SK-N-SH treated with all-trans-retinoic acid at 6 μM for 48 hours (cell line): ENCODE results near the gene SUGCT.

ENCODE experiments used
- ATAC-seq: fragments of 200-7000 bp; cut with Tn5 transposase; 3 replicates; pipeline ENCODE4 v1.9.1; 2020; ENCODE audit warnings: mild to moderate bottlenecking, moderate library complexity
- ARNTL ChIP-seq: fragments of 450-650 bp; formaldehyde crosslinking; IDR thresholded peaks from 2 replicates; pipeline ENCODE4 v1.5.0; 2020; ENCODE audit warnings: low read depth, mild to moderate bottlenecking, moderate library complexity, borderline replicate concordance
- BACH2 ChIP-seq: fragments of 250-450 bp; sonication (Bioruptor Pico); IDR thresholded peaks from 2 replicates; pipeline ENCODE4 v1.9.0; 2021; ENCODE audit warnings: mild to moderate bottlenecking, borderline replicate concordance
- CREB5 ChIP-seq: fragments of 250-450 bp; sonication (Bioruptor Pico); IDR thresholded peaks from 2 replicates; pipeline ENCODE4 v1.5.1; 2020; ENCODE audit warnings: low read depth, mild to moderate bottlenecking, moderate library complexity
- CSRNP3 ChIP-seq: fragments of 250-450 bp; sonication (Bioruptor Pico); IDR thresholded peaks from 2 replicates; pipeline ENCODE4 v1.5.1; 2021; ENCODE audit warnings: mild to moderate bottlenecking, moderate library complexity
- ESRRG ChIP-seq: fragments of 250-450 bp; sonication (Bioruptor Pico); IDR thresholded peaks from 2 replicates; pipeline ENCODE4 v1.6.1; 2021; ENCODE audit warnings: mild to moderate bottlenecking
- GLIS3 ChIP-seq: fragments of 250-450 bp; sonication (Bioruptor Pico); IDR thresholded peaks from 2 replicates; pipeline ENCODE4 v1.5.0; 2020; ENCODE audit warnings: mild to moderate bottlenecking, moderate library complexity
- ISL1 ChIP-seq: fragments of 250-450 bp; sonication (Bioruptor Pico); IDR thresholded peaks from 2 replicates; pipeline ENCODE4 v2.1.2; 2022; ENCODE audit warnings: mild to moderate bottlenecking, moderate library complexity
- PATZ1 ChIP-seq: fragments of 250-450 bp; sonication (Bioruptor Pico); IDR thresholded peaks from 2 replicates; pipeline ENCODE4 v1.8.0; 2020; ENCODE audit warnings: mild to moderate bottlenecking, moderate library complexity, borderline replicate concordance
- POU6F1 ChIP-seq: fragments of 250-450 bp; sonication (Bioruptor Pico); IDR thresholded peaks from 2 replicates; pipeline ENCODE4 v1.8.0; 2021; ENCODE audit warnings: low read depth, mild to moderate bottlenecking, moderate library complexity, borderline replicate concordance
- SNAI2 ChIP-seq: fragments of 250-450 bp; sonication (Bioruptor Pico); IDR thresholded peaks from 2 replicates; pipeline ENCODE4 v1.5.0; 2020; ENCODE audit warnings: mild to moderate bottlenecking, moderate library complexity
- TOX ChIP-seq: fragments of 250-450 bp; sonication (Bioruptor Pico); IDR thresholded peaks from 2 replicates; pipeline ENCODE4 v1.8.0; 2021; ENCODE audit warnings: mild to moderate bottlenecking, moderate library complexity, borderline replicate concordance
- TSHZ2 ChIP-seq: fragments of 250-450 bp; sonication (Bioruptor Pico); IDR thresholded peaks from 2 replicates; pipeline ENCODE4 v1.5.0; 2020; ENCODE audit warnings: mild to moderate bottlenecking, moderate library complexity
- ZC3H10 ChIP-seq: fragments of 250-450 bp; sonication (Bioruptor Pico); IDR thresholded peaks from 2 replicates; pipeline ENCODE4 v1.5.1; 2021; ENCODE audit warnings: mild to moderate bottlenecking, moderate library complexity
- ZFP30 ChIP-seq: fragments of 450-650 bp; formaldehyde crosslinking; IDR thresholded peaks from 2 replicates; pipeline ENCODE4 v1.5.0; 2022; ENCODE audit warnings: mild to moderate bottlenecking, moderate library complexity
- ZNF70 ChIP-seq: fragments of 450-650 bp; formaldehyde crosslinking; IDR thresholded peaks from 2 replicates; pipeline ENCODE4 v1.5.0; 2020; ENCODE audit warnings: mild to moderate bottlenecking, moderate library complexity
- ZNF8 ChIP-seq: fragments of 450-650 bp; formaldehyde crosslinking; IDR thresholded peaks from 2 replicates; pipeline ENCODE4 v1.5.0; 2020; ENCODE audit warnings: mild to moderate bottlenecking, moderate library complexity

The SUGCT gene

GRCh38 chr7:40646717-40647116 lies 511.9 kb downstream of the SUGCT start:
- TF ChIP-seq ISL1 (no peak), SNAI2 (CRISPR knock-in tag) (no peak), ZC3H10 (CRISPR knock-in tag) (no peak), ZFP30 (CRISPR knock-in tag) (no peak), CSRNP3 (CRISPR knock-in tag) (no peak), BACH2 (CRISPR knock-in tag) (no peak), TSHZ2 (no peak), TOX (CRISPR knock-in tag) (no peak), POU6F1 (CRISPR knock-in tag) (no peak), ARNTL (CRISPR knock-in tag) (no peak)
- ATAC-seq: no peak; the same call in 2 of the 3 replicates

GRCh38 chr7:40647719-40648118 lies 512.9 kb downstream of the SUGCT start:
- TF ChIP-seq CSRNP3 (CRISPR knock-in tag) (no peak), ZNF70 (CRISPR knock-in tag) (no peak), CREB5 (no peak), POU6F1 (CRISPR knock-in tag) (no peak), ZC3H10 (CRISPR knock-in tag) (no peak), TSHZ2 (no peak), PATZ1 (no peak), ISL1 (no peak), BACH2 (CRISPR knock-in tag) (no peak), ZFP30 (CRISPR knock-in tag) (no peak), ESRRG (CRISPR knock-in tag) (no peak), ZNF8 (CRISPR knock-in tag) (no peak), GLIS3 (CRISPR knock-in tag) (no peak), TOX (CRISPR knock-in tag) (no peak)
- ATAC-seq: no peak; the same call in 2 of the 3 replicates
